ENCODE measurements around the gene STX16.

- TF ChIP-seq POLR2A (IDR thresholded peaks at IDR 0.05; ENCODE audit: low read depth, low read length) (no peak), POLR2AphosphoS5 (IDR thresholded peaks at IDR 0.05; ENCODE audit: low read depth, low read length) (no peak)
Measured at GRCh38 chr20:58702161-58702510, 51.1 kb downstream of the STX16 start.

All from GM12892 (cell line).